ENCODE results near the gene FAM43A.

Gene FAM43A

DNA sequence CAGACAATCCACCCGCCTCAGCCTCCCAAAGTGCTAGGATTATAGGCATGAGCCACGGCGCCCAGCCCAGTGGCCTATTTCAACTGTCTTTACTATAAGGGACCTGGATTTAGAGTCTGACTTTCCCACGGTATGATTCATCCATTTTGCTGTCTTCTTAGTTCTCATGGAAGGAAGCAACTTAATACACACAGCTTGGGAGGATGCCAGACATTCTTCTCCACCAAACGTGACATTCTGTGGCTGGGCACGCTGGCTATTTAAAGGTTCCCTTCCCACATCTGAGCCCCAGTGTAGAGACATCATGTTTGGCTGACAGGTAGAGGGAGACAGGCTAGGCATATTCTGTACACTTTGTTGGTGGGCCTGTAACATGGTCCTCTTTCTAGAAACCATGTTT lies 26.2 kb downstream of the FAM43A start:
- DNase-seq: no peak

DNA sequence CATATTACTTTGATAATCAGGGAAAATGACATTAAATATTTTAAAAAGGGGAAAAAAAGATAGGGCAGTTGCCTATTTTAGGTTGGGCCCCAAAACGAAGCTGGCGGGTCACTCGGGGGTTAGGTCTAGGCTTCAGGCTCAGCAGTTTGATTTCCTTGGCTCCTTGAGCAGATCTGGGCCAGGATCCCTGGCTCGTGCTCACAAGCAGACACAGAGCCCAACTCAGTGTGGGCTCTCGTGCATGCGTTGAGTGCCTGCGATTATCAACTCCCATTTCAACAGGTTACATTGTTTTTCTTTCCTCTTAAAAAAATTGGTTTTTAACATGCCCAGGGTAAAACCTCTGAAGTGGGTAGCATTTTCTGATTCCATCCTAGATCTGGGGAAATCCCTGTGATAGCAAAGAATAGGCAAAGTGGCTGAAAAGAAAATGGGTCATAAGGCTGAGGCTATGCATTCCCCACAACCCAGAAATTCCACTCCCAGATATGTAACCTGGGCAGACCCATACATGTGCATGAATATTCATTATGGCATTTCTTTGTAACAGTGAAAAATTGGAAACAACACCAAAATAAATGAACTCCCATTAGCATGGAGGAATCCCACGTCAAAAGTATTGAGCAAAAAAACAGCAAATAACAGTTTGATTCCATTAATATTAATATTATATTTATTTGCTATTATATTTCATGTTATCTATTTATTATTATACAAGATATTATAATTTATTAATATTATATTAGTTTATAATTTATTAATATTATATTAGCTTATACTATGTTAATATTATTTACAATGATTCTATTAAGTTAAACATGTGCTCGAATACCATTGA lies 27.8 kb downstream of the FAM43A start:
- no peak for DNase-seq

DNA sequence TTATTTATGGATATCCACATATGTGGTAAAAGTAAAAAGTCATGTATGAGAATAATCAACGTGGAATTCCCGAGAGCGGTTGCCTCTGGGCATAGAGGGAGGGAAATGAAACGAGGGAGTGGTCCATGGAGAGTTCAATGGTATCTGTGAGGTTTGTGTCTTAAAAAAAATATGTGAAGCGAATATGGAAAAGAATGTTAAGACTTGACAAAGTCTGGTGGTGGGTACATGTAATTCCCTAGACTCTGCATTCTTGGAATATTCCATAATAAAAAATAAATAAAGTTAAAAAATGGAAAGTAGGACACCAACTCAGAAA lies 28.4 kb downstream of the FAM43A start:
- no peak for DNase-seq

DNA sequence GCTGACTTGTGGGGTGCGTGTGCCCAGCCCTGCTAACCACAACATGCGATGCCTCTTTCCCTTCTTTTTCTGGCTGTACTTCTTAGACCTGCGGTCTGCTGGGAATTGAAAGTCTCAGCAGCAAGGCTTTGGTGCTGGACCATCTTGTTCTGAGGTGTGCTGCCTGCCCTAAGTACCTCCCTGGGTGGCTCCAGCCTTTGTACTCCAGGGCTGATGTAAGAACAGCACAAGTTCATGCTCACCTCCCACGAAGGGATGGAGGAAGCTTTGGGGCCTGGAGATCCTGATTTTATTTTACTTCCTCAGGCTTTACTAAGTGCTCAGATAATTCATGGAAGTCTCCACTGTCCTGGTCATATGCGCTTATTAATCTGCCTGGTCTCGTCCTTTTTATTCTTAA lies 28.9 kb downstream of the FAM43A start:
- DNase-seq: no peak

DNA sequence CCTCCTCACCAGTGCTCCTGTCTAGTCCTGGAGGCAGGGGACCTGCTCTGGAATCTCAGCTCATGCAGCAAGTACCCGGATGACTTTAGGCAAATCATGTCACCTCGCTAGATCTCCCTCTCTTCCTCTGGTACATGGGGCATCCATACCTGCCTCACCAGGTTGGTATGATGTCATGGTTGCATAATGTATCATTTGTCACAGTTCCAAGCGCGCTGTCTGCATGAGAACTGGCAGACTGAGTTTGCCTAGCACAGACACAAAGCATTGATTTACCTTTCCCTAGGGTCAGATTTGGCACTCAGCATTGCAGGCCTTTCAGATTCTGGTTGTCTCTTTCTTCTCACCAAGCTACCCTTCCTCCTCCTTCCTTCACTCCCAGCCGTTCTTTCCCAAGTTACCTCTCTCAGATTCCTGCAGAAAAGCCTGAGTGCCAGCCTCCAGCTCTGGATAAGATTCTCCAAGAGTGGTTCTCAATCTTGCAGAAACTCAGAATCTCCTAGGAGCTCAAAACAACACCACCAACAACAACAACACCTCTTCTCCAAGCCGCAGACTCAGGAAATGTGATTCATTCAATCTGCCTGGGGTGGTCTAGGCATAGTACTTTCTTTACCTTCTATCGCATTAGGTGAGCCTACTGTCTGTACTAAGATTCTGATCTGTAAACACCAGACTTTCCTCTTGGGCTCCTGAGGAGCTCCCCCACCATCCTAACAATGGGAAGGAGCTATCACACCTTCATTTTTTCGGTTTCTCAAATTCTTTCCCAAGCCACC lies 29.5 kb downstream of the FAM43A start:
- no peak for DNase-seq

DNA sequence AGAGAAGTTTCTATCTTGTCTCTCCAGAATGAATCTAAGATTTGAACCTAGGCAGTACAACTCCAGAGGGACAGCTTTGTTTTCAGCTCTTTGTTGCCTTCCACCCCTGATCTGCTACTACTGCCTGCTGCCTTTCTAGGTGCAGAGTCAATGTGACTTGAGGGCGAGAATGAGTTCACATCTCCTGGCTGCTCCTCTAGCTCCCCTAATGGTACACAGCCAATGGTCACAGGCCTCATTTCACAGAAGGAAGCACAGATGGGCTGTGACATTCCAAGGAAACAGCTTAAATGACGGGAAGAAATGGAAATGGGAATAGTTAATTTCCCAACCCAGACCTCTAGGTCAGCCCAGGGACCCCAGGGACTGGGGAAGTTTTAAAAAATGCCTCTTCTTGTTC lies 32.4 kb downstream of the FAM43A start:
- DNase-seq: no peak

DNA sequence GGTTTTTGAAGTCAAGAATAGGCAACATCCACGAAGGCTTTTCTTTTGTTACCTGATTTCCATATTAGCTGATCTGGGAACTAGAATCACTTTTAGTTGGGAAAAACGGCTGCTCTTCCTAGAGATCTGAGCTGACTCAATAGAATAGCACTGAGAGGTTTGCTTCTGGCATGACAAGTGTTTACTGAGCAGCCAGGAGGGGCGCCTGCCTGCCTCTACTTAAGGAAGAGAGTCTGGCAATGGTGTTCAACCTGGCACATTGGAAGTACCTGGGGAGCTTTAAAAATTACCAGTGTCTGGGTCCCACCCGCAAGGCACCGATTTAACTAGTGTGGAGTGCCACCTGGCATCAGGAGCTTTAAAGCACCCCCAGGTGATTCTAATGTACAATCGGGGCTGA lies 34.4 kb downstream of the FAM43A start:
- DNase-seq: no peak

DNA sequence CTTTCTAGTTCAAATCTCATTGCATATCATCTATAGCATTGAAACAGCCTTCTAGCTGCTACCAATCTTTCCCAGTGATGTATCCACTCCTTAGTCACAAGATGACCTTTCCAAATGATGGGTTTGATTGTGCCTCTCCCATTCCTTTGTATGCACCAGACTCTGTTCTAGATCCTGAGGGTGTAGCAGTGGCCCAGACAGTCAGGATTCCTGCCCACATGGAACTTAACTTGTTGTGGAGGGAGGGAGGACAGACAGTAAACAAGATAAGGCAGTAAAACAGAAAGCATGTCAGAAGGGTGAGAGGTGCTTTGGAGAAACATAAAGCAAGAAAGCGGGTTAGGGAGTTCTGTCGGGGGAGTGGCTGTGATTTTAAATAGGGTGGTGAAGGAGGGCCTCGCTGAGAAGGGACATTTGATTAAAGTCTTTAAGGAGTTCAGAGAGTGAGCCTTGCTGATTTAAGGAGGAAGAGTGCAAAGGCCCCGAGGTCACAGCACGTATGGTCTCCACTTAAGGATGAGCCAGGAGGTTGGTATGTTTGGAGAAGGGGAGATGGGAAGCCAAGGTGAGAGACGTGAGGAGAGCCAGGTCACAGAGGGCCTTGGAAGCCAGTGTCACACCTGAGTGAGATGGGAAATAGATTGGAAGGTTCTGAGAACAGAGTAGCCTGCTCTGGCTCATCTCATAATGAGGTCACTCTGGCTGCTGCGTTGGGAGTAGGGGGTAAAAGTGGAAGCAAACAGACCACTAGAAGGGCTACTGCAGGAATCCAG lies 38.3 kb downstream of the FAM43A start:
- no peak for DNase-seq

DNA sequence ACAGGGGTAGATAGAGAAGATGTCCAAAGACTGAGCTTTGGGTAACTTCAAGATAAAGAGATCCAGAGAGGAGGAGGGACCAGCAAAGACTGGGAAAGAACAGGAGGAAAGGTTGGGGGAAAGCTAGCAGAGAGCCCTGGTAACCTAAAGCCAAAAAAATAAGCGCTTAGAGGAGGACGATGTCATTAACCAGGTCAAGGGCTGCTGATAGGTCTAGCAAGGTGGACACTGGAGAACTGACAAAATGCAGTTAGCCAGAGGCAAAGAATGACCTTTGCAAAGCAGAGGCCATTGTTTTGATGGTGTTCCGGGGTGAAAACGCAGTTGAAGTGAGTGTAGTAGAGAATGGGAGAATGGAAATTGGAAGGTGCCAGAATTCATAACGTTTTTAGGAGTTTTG lies 39.7 kb downstream of the FAM43A start:
- DNase-seq: no peak

DNA sequence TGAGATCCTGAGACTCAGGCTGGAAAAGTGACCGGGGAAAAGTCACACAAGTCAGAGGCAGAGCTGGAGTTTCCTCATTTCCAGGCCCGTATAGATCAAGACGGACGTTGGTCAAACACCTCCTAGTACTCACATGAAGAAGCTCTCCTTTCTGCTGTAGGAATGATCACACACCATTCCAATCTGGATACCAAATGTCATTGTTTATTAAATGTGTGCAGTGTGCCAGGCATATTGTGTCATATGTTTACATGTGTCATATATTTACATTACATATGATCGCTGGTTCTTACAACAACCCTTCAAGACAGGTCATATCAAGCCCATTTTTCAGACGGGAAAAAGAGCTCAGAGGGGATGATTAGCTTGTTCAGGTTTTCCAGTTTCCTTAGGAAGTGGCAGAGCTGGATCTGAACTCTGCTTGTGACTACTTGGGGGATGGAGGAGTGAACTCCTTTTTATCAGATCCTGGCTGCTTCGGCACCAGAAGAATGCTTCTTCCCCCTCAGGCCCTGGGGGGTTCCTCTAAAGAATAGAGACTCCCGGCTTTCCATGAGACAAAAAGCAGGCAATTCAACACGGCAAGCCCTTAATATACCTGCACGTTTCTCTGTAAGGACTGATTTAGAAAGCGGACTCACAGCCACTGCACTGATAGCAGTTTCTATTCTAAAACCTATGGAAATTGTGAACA lies 41.9 kb downstream of the FAM43A start:
- DNase-seq: no peak

DNA sequence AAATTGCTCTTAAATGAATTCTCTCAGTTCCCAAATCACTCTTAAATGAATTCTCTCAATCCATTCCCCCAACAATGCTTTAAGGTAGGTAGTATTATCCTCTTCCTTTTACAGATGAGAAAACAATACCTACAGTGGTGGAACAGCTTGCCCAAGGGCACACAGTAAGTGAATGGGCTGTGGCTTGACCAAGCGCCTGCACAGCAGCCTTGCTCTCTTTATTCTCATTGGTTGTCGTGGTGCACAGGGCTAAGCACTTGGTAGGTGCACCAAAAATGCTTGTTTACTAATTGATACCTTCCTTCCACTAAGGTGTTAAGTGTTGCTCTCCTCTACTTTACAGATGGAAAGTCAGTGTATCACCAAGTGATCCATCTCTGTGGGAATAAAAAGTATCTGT lies 43.3 kb downstream of the FAM43A start:
- no peak for DNase-seq

DNA sequence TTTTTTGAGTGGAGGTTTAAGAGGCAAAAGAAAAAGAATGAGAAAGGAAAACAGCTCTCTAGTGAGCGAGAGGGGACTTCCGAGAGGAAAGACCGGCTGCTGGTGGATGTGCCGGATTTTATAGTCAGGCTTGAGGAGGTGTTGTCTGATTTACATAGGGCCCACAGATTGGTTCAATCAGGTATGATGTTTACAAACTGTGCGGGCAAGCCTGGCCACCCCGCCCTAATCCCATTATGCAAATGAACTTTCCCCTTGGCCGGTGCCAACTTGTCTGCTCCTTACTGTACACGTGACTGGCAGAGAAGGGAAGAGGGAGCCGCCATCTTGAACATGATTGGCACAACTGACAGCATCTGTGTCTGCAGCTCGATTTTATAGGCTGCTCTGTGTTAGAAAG lies 44.7 kb downstream of the FAM43A start:
- DNase-seq: no peak

DNA sequence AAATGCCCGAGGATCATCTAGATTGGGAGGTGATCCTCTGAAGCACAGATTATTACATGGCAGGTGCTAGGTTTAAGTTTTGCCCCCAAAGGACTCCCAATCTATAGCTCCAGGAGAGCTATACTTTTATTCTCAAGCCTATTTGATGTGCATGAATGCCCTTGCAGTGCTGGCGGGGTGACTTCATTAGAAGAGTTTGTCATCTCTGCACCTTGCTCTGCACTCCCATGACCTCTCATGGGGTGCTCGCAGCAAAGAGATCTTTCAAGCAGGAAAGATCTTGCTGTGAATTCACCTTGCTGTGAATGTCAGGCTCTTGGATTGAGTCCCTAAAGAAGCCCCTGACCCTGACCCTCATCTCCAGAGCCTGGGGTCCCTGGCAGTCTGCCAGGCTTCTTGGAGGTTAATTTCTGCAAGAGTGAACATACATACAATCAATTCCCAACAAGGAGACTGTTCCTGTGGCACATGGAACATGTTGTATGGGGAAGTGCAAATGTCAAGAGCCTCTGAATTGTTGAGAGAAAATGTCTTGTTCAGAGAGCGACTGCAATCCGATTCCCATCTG lies 45.9 kb downstream of the FAM43A start:
- no peak for DNase-seq

DNA sequence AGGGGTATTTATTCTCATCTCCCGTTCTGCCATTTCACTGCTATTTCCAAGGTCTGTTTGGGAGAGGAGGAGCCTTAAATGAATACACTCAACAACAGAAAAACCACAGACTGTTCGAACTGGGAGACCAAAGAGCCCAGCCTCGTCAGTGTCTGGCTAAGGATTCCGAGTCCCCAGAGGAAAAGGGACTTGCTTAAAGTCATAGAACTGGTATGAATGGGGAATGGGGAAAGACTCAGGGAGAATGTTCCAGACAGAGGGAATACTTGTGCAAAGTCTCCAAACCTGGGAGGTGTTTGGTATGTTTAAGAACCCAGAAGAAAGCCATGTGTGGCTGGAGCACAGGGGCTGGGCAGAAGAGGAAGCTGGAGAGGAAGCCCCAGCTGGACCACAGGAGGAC lies 46.9 kb downstream of the FAM43A start:
- no peak for DNase-seq

DNA sequence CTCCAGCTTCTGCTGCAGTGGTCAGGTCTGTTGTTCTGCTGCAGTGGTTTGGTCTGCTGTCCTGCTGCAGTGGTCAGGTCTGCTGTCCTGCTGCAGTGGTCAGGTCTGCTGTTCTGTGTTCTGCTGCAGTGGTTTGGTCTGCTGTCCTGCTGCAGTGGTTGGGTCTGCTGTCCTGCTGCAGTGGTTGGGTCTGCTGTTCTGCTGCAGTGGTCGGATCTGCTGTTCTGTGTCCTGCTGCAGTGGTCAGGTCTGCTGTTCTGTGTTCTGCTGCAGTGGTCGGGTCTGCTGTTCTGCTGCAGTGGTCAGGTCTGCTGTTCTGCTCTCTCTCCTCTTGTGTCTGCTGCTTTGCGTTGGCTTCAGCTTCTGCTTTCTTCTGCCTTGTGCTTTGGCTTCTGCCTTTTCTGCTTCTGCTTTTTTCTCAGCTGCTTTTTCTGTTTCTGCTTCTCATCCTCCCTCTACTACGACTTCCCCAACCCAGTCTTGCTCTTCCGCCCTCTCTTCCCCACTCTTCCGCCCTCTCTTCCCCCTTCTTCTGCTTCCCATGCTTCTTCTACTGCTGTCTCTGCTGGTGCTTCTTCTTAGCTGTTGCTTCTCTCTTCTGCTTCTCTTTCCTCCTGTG lies 50.7 kb downstream of the FAM43A start:
- no peak for DNase-seq

DNA sequence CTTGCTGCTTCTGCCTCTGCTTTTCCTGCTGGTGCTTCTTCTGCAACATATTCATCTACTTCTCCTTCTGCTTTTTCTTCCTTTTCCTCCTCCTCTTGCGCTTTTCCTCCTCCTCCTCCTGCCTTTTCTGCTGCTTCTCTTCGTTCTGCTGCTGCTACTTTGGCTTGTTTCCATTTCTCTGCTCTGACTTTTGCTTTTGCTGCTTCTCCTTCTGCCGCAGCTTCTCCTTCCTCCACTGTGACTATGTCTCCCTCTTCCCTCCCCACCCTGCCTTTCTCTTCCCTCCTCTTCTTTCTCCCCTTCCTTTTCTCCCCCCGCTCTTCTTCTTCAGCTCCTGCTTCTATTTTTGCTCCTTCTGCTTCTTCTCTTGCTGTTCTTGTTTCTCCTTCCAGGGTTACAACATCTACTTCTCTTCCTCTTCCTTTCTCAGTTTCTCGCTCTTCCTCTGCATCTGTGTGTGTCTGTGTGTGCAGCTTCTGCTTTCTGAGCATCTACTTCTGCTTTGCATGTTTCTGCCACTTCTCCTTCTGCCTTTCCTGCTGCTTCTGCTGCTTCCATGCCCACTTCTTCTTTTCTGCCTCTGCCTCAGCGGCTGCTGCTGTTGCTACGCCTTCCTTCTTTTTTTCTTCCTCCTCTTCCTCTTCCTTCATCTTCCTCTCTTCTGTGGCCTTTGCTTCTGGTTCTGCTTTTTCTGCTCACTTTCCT lies 51.4 kb downstream of the FAM43A start:
- no peak for DNase-seq

Measured in activated CD4-positive, alpha-beta T cell treated with anti-CD3 and anti-CD28 coated beads, Interleukin-2, amount 50 U/mL, for 48 hours (primary cell).